HepG2 (cell line): ENCODE measurements around the gene SLC29A3. TPM values are rescaled to one million over a fixed set of nuclear protein-coding genes. Genes with fewer than 3 reads are reported as not detected.

ENCODE experiments used
- EED ChIP-seq: sonication (generic); formaldehyde crosslinking; IDR thresholded peaks from 2 replicates; pipeline ENCODE4 v1.5.0; 2020; ENCODE audit warnings: mild to moderate bottlenecking, missing genetic modification reagents
- ELF3 ChIP-seq: IDR thresholded peaks from 2 replicates; pipeline ENCODE4 v1.6.1; 2016; ENCODE audit warnings: missing genetic modification reagents, missing compliant biosample characterization
- FLYWCH1 ChIP-seq: sonication (generic); formaldehyde crosslinking; IDR thresholded peaks from 2 replicates; pipeline ENCODE4 v1.8.1; 2023; ENCODE audit warnings: mild to moderate bottlenecking, missing genetic modification reagents
- HOXA3 ChIP-seq: sonication (generic); formaldehyde crosslinking; IDR thresholded peaks from 2 replicates; pipeline ENCODE4 v1.5.0; 2020; ENCODE audit warnings: missing genetic modification reagents
- ISL2 ChIP-seq: sonication (generic); formaldehyde crosslinking; IDR thresholded peaks from 2 replicates; pipeline ENCODE4 v1.5.0; 2020; ENCODE audit warnings: missing genetic modification reagents
- KAT8 ChIP-seq: IDR thresholded peaks from 2 replicates; pipeline ENCODE4 v1.6.1; 2016; ENCODE audit warnings: missing genetic modification reagents, missing compliant biosample characterization
- KDM6A ChIP-seq: IDR thresholded peaks from 2 replicates; pipeline ENCODE4 v1.6.1; 2016; ENCODE audit warnings: low read depth
- MXI1 ChIP-seq: IDR thresholded peaks from 3 replicates; pipeline ENCODE4 v1.6.1; 2012; ENCODE audit warnings: low read depth, low read length, inconsistent platforms, borderline replicate concordance
- PBX2 ChIP-seq: IDR thresholded peaks from 2 replicates; pipeline ENCODE4 v1.6.1; 2016; ENCODE audit warnings: control low read depth
- POGZ ChIP-seq: sonication (generic); formaldehyde crosslinking; IDR thresholded peaks from 2 replicates; pipeline ENCODE4 v1.4.0; 2020; ENCODE audit warnings: mild to moderate bottlenecking, missing genetic modification reagents
- RARA ChIP-seq: IDR thresholded peaks from 2 replicates; pipeline ENCODE4 v1.6.1; 2016; ENCODE audit warnings: missing genetic modification reagents, missing compliant biosample characterization
- THAP9 ChIP-seq: sonication (generic); formaldehyde crosslinking; IDR thresholded peaks from 2 replicates; pipeline ENCODE4; 2020; ENCODE audit warnings: missing genetic modification reagents, mild to moderate bottlenecking, borderline replicate concordance
- ZNF180 ChIP-seq: sonication (generic); formaldehyde crosslinking; IDR thresholded peaks from 2 replicates; pipeline ENCODE4 v1.4.0; 2020; ENCODE audit warnings: low read depth, missing genetic modification reagents, borderline replicate concordance
- ZNF75D ChIP-seq: sonication (generic); formaldehyde crosslinking; IDR thresholded peaks from 2 replicates; pipeline ENCODE4 v1.8.1; 2023; ENCODE audit warnings: missing genetic modification reagents, mild to moderate bottlenecking, borderline replicate concordance
- ZNF790 ChIP-seq: sonication (generic); formaldehyde crosslinking; IDR thresholded peaks from 2 replicates; pipeline ENCODE4 v1.8.0; 2022; ENCODE audit warnings: missing genetic modification reagents, mild to moderate bottlenecking, borderline replicate concordance
- polyA plus RNA-seq, 8 experiments: library from polyadenylated mRNA; depleted of rRNA in 3 of 8; stranded (reverse) in 7 of 8; unstranded in 1 of 8; fragments of >200 nt; fragmentation: Illumina TruSeq in 4 of 8; extraction: Trizol in 4 of 8; gene quantifications; 2 replicates each; pipeline versions ENCODE4 v1.2.1 to v1.2.3, GENCODE V29; 2011 to 2016; ENCODE audit warnings: low read depth in 4 of 8, missing spikeins in 1 of 8, mixed read lengths in 1 of 8; ENCODE audit not compliant: insufficient read depth in 1 of 8
- total RNA-seq, 5 experiments: library from RNA; depleted of rRNA; stranded (reverse); fragments of >200 nt; fragmentation: Illumina TruSeq; extraction: Trizol; gene quantifications; 2 replicates each; pipeline ENCODE4 v1.2.3, GENCODE V29; 2016; ENCODE audit warnings: low read depth in 1 of 5
- TF ChIP-seq, protein P1 (sequence below), 2 experiments: sonication (generic) in 1 of 2; formaldehyde crosslinking in 1 of 2; IDR thresholded peaks; 2 replicates each; pipeline versions ENCODE4 v1.4.0 to v1.6.1; 2016 to 2020; ENCODE audit warnings: borderline replicate concordance in 1 of 2, low read depth in 1 of 2, mild to moderate bottlenecking in 1 of 2, missing genetic modification reagents in 1 of 2

SLC29A3 gene
- total and polyA plus RNA-seq, 2 of the 13 experiments (the other 11 are each of a cell fraction or from before 2014, with no cell fraction given) = 8.6 to 11.8 TPM

- TF ChIP-seq EED (CRISPR knock-in tag) (no peak), MXI1 (peak; percentile 46; the same call in 1 of the 3 replicates), KDM6A (CRISPR knock-in tag) (peak; percentile 65; the same call in 1 of the 2 replicates), HOXA3 (CRISPR knock-in tag) (peak; percentile 80), PBX2 (CRISPR knock-in tag) (no peak), ZNF790 (CRISPR knock-in tag) (no peak), POGZ (CRISPR knock-in tag) (peak; percentile 85), ELF3 (CRISPR knock-in tag) (peak; percentile 89), THAP9 (CRISPR knock-in tag) (peak; percentile 52; the same call in 1 of the 2 replicates), ZNF180 (CRISPR knock-in tag) (no peak), ZNF75D (CRISPR knock-in tag) (no peak), FLYWCH1 (CRISPR knock-in tag) (no peak), ISL2 (peak; percentile 93), RARA (peak; percentile 71), KAT8 (CRISPR knock-in tag) (peak; percentile 80)
- TF ChIP-seq, protein P1, sequence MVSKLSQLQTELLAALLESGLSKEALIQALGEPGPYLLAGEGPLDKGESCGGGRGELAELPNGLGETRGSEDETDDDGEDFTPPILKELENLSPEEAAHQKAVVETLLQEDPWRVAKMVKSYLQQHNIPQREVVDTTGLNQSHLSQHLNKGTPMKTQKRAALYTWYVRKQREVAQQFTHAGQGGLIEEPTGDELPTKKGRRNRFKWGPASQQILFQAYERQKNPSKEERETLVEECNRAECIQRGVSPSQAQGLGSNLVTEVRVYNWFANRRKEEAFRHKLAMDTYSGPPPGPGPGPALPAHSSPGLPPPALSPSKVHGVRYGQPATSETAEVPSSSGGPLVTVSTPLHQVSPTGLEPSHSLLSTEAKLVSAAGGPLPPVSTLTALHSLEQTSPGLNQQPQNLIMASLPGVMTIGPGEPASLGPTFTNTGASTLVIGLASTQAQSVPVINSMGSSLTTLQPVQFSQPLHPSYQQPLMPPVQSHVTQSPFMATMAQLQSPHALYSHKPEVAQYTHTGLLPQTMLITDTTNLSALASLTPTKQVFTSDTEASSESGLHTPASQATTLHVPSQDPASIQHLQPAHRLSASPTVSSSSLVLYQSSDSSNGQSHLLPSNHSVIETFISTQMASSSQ (IDR thresholded peaks at IDR 0.05; ENCODE audit: low read depth) = no peak
- TF ChIP-seq, protein P1 (CRISPR knock-in tag; IDR thresholded peaks at IDR 0.05; ENCODE audit: borderline replicate concordance) = peak; percentile 66; the same call in 1 of the 2 replicates
Observed at GRCh38 chr10:71347587-71348395, 28.7 kb downstream of the SLC29A3 start (continued).
